Upper lobe of left lung (tissue), 6 donors: ENCODE results near the gene CYBRD1. TPM values are rescaled to one million over a fixed set of nuclear protein-coding genes. Genes with fewer than 3 reads are reported as not detected.
A peak's percentile ranks its signal among the peaks of the same experiment; 100 is the strongest.
"Not testable (repeated sequence)": the region's sequence is repeated elsewhere in the genome, so short reads cannot be mapped to it uniquely, and the experiment has no call there.

Source experiments
- ATAC-seq, 2 donors: fragments of 200-7000 bp; cut with Tn5 transposase; one replicate each; pipeline ENCODE4 v1.9.1; 2022; ENCODE audit warnings: mild to moderate bottlenecking in 2 of 2, moderate library complexity in 2 of 2; ENCODE audit not compliant: low FRiP score in 2 of 2
- DNase-seq, 2 donors: peaks; one replicate each; pipeline ENCODE4 v3.0.0-alpha.2; 2019 to 2020
- H3K27ac ChIP-seq, 4 donors: fragments of 200-600 bp; sonication (generic); one replicate each; pipeline ENCODE4 v1.5.1; 2016 to 2019
- H3K27me3 ChIP-seq, 4 donors: fragments of 200-600 bp; sonication (generic); one replicate each; pipeline ENCODE4 v1.5.1; 2017 to 2019
- H3K36me3 ChIP-seq, 4 donors: fragments of 200-600 bp; sonication (generic); one replicate each; pipeline ENCODE4 v1.5.1; 2016 to 2019
- H3K4me1 ChIP-seq, 4 donors: fragments of 200-600 bp; sonication (generic); one replicate each; pipeline ENCODE4 v1.5.1; 2018 to 2019
- H3K4me3 ChIP-seq, 4 donors: fragments of 200-600 bp; sonication (generic); one replicate each; pipeline ENCODE4 v1.5.1; 2017 to 2019; ENCODE audit warnings: mild to moderate bottlenecking in 2 of 4, moderate library complexity in 1 of 4
- H3K9me3 ChIP-seq, 4 donors: fragments of 200-600 bp; sonication (generic); one replicate each; pipeline ENCODE4 v1.5.1; 2018 to 2019
- EP300 ChIP-seq, 4 donors: sonication (generic); formaldehyde crosslinking; IDR thresholded peaks; one replicate each; pipeline ENCODE4 v1.5.1; 2017; ENCODE audit warnings: antibody characterized with exemption in 4 of 4, control low read depth in 2 of 4
- POLR2A ChIP-seq, 4 donors: fragments of 450-650 bp; IDR thresholded peaks; one replicate each; pipeline ENCODE4 v1.5.1; 2016 to 2017; ENCODE audit warnings: antibody characterized with exemption in 4 of 4, mild to moderate bottlenecking in 2 of 4
- POLR2AphosphoS5 ChIP-seq, 2 donors: sonication (generic); formaldehyde crosslinking; IDR thresholded peaks; one replicate each; pipeline ENCODE4 v1.5.1; 2017; ENCODE audit warnings: antibody characterized with exemption in 2 of 2
- WGBS, 2 donors: methylation state at CpG; one replicate each; pipeline ENCODE4 v1.1.5; 2017 to 2018; 5-methylcytosine and 5-hydroxymethylcytosine counted together
- total RNA-seq, 6 donors: library from RNA; depleted of rRNA in 4 of 6; stranded (reverse); fragments of >200 nt in 4 of 6; gene quantifications; one replicate each; pipeline versions ENCODE4 v1.1.0 to v1.2.1, GENCODE V29; 2016 to 2021
- TF ChIP-seq, protein P1 (sequence below), 6 experiments: fragments of 450-650 bp in 4 of 6; fragments of 200-600 bp in 2 of 6; sonication (generic) in 2 of 6; IDR thresholded peaks; one replicate each; pipeline ENCODE4 v1.5.1; 2016 to 2019; ENCODE audit warnings: antibody characterized with exemption in 6 of 6
- donor health status: DM: no; HTN: no; CAD: no; lungs with moderate emphysema.
- donor health status: DM: no; HTN: yes; CAD: no; lungs with severe emphysema.

CYBRD1 gene
- total RNA-seq, 6 donors from 2014 or later = 71.7 to 383 (median 214) TPM

DNA sequence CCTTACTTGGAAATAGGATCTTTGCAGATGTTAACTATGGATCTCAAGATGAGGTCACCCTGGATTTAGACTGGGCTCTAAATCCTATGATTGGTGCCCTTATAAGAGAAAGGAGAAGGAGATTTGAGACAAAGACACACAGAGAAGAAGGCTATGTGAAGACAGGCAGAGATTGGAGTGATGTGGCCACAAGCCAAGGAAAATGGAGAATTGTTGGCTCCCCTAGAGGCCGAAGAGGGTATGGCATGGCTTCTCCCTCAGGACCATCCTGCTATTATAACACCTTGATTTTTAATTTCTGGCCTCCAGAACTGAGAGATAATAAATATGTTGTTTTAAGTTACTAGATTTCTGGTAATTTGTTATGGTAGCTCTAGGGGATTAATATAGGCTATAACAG, 7.6 kb downstream of the CYBRD1 start:
- TF ChIP-seq, protein P1, sequence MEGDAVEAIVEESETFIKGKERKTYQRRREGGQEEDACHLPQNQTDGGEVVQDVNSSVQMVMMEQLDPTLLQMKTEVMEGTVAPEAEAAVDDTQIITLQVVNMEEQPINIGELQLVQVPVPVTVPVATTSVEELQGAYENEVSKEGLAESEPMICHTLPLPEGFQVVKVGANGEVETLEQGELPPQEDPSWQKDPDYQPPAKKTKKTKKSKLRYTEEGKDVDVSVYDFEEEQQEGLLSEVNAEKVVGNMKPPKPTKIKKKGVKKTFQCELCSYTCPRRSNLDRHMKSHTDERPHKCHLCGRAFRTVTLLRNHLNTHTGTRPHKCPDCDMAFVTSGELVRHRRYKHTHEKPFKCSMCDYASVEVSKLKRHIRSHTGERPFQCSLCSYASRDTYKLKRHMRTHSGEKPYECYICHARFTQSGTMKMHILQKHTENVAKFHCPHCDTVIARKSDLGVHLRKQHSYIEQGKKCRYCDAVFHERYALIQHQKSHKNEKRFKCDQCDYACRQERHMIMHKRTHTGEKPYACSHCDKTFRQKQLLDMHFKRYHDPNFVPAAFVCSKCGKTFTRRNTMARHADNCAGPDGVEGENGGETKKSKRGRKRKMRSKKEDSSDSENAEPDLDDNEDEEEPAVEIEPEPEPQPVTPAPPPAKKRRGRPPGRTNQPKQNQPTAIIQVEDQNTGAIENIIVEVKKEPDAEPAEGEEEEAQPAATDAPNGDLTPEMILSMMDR (IDR thresholded peaks at IDR 0.05) = peak in 4 of 6 experiments; percentile 30 to 60 (median 41)
- TF ChIP-seq EP300 (IDR thresholded peaks at IDR 0.05) = no peak
- Histone ChIP-seq H3K27ac (no peak overlapping the region), H3K9me3 (no peaks in the 10 kb centered on the region), H3K27me3 (no peaks in the 10 kb centered on the region), H3K4me1 (peaks cover 5 to 27% (median 23%) of the 10 kb centered on the region in 4 donors), H3K4me3 (no peak overlapping the region), H3K36me3 (peaks cover 0 to 5% (median 2%) of the 10 kb centered on the region in 4 donors)
- ATAC-seq (no peak), DNase-seq (no peak)
- WGBS, 2 donors = 96% methylated on average over 1 of the region's 1 CpG

DNA sequence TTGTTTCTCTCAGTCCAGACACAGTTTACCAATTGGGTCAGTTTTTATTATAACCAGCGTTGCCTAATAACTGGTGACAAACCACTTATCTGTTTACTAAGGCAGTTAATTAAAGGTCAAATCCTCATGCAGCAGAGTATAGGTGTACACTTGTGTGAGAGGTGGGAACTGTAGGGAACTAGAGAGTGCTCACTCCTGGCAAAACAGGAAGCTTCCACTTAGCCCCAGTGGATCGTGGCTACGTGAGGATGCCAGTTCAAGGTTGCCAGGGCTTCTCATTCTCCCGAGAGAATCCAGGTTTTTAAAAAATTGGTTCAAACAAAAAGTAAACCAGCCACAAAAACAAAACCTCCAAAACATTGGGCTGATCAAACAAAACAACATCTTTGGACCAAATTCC, 8.1 kb downstream of the CYBRD1 start:
- Histone ChIP-seq H3K27me3 (no peaks in the 10 kb centered on the region), H3K4me1 (peaks cover under 1 to 25% (median 18%) of the 10 kb centered on the region in 4 donors), H3K36me3 (peaks cover 0 to 5% (median 2%) of the 10 kb centered on the region in 4 donors), H3K4me3 (no peak overlapping the region), H3K27ac (no peak overlapping the region), H3K9me3 (no peaks in the 10 kb centered on the region)
- DNase-seq (peak in 1 of 2 donors; percentile 37), ATAC-seq (no peak)
- TF ChIP-seq EP300 (IDR thresholded peaks at IDR 0.05) = no peak
- TF ChIP-seq POLR2A (IDR thresholded peaks at IDR 0.05) = no peak
- TF ChIP-seq, protein P1 (IDR thresholded peaks at IDR 0.05) = no peak
- no peak for TF ChIP-seq POLR2AphosphoS5 (IDR thresholded peaks at IDR 0.05)
- 59 to 62% methylated on average over 4 of the region's 4 CpGs for WGBS, 2 donors

DNA sequence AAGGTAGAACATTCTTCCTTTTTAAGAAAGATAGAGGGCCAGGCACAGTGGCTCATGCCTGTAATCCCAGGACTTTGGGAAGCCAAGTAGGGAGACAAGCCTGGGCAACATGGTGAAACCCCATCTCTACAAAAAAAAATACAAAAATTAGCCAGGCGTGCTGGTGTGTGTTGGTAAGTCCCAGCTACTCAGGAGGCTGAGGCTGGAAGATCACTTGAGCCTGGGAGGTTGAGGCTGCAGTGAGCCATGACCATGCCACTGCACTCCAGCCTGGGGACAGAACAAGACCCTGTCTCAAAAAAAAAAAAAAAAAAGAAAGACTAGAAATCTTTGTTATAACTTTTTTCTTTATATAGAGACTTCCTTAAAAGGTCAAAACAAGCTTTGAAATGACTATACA, 8.6 kb downstream of the CYBRD1 start:
- 68 to 76% methylated on average over 1 of the region's 1 CpG for WGBS, 2 donors
- not testable (repeated sequence) for H3K36me3 ChIP-seq, ATAC-seq, H3K9me3 ChIP-seq, H3K27ac ChIP-seq, H3K27me3 ChIP-seq, DNase-seq, H3K4me3 ChIP-seq
- H3K4me1 ChIP-seq = peaks cover 0 to 25% (median 17%) of the 10 kb centered on the region in 4 donors

DNA sequence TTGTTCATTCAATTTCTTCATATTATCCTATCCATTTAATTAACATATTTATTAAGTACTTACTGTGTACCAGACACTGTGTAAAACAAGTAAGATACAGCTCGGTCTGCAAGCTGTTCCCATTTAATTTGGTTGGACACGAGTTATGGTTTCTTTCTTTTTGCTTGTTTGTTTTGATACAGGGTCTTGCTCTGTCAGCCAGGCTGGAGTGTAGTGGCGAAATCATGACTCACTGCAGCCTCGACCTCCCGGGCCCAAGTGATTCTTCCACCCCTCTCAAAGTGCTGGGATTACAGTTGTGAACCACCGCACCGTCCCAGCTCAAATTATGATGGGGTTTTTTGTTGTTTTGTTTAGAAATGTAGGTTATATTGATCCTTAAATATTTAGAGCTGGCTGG, 9.0 kb downstream of the CYBRD1 start:
- Histone ChIP-seq H3K4me1 (peaks cover 0 to 25% (median 16%) of the 10 kb centered on the region in 4 donors), H3K27ac (peak overlapping the region in 2 of 4 donors; percentile 18 to 20), H3K36me3 (peaks cover 0 to 5% (median 2%) of the 10 kb centered on the region in 4 donors), H3K9me3 (no peaks in the 10 kb centered on the region), H3K27me3 (no peaks in the 10 kb centered on the region), H3K4me3 (no peak overlapping the region)
- WGBS, 2 donors = 47 to 63% methylated on average over 7 of the region's 7 CpGs
- DNase-seq (peak in 1 of 2 donors; percentile 55), ATAC-seq (peak in 1 of 2 donors; percentile 48)
- TF ChIP-seq EP300 (IDR thresholded peaks at IDR 0.05) = no peak

DNA sequence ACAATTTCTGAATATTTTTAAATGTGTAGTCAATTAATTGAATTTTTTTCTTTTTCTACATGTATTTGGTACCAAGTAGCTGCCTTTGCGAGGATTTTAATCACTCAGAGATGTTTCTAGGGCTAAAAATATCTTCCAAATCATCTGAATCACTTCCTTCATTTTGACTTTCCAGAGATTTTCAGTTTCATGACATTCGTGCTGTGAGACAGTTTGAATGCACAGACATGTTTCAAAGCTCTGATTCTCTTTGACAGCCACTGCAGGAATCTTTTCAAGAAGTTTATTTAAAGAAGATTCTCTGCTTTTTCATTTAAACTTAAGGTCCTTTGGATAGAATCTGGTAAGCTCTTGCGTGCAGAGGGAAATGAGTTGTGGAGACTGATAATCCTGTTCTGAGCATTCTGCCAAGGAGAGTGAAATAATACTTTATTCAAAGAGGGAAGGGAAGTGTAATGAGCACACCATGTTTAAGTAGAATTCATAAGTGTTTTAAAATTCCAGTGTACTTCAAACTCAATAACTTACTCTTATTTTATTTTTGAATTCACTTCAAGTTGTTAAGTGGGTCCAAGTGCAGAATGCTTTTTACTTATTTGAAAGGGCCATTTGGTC, 9.7 kb downstream of the CYBRD1 start:
- Histone ChIP-seq H3K27me3 (no peaks in the 10 kb centered on the region), H3K4me1 (peaks cover 0 to 25% (median 18%) of the 10 kb centered on the region in 4 donors), H3K9me3 (no peaks in the 10 kb centered on the region), H3K36me3 (peaks cover 0 to 5% (median 2%) of the 10 kb centered on the region in 4 donors), H3K27ac (peak overlapping the region in 2 of 4 donors; percentile 18 to 20), H3K4me3 (no peak overlapping the region)
- ATAC-seq (no peak), DNase-seq (no peak)
- 43 to 49% methylated on average over 3 of the region's 3 CpGs for WGBS, 2 donors
- TF ChIP-seq EP300 (IDR thresholded peaks at IDR 0.05) = no peak
- TF ChIP-seq, protein P1 (IDR thresholded peaks at IDR 0.05) = no peak

DNA sequence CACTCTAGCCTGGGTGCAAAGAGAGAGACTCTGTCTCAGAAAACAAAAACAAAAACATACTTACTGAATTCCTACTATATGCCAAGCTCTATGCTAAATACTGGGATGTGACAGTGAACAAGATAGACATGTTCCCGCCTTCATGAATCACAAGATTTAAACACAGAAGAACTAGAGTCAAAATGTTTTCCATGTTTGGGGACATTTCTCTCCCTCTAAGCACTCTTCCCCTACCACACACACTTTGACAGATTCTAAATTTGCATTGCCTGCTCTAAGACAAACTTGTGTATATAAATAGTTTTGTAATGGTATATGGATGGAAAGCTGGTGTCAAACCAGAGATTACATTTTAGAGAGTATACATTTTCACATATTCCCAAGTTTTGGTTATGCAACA, 11.1 kb downstream of the CYBRD1 start:
- ATAC-seq (no peak), DNase-seq (no peak)
- no peak for TF ChIP-seq POLR2AphosphoS5 (IDR thresholded peaks at IDR 0.05)
- TF ChIP-seq, protein P1 (IDR thresholded peaks at IDR 0.05) = no peak
- no peak for TF ChIP-seq EP300 (IDR thresholded peaks at IDR 0.05)
- TF ChIP-seq POLR2A (IDR thresholded peaks at IDR 0.05) = no peak
- H3K27ac ChIP-seq = no peak overlapping the region
- H3K4me1 ChIP-seq = peaks cover 0 to 25% (median 16%) of the 10 kb centered on the region in 4 donors
- peaks cover 0 to 5% (median 2%) of the 10 kb centered on the region in 4 donors for H3K36me3 ChIP-seq
- WGBS, 2 donors = 100% methylated on average over 1 of the region's 1 CpG
- H3K4me3 ChIP-seq = no peak overlapping the region
- H3K9me3 ChIP-seq = no peaks in the 10 kb centered on the region
- H3K27me3 ChIP-seq = no peaks in the 10 kb centered on the region

DNA sequence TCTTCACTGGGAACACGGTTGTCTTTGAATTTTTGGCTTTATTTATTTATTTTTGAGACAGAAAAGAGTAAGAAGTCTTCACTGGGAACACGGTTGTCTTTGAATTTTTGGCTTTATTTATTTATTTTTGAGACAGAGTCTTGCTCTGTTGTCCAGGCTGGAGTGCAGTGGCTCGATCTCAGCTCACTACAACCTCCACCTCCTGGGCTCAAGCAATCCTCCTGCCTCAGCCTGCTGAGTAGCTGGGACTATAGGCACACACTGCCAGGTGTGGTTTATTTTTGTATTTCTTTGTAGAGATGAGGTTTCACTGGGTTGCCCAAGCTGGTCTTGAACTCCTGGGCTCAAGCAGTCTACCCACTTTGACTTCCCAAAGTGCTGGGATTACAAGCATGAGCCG, 13.3 kb downstream of the CYBRD1 start:
- ATAC-seq, DNase-seq, H3K36me3 ChIP-seq, H3K9me3 ChIP-seq, H3K27me3 ChIP-seq, H3K4me3 ChIP-seq, H3K27ac ChIP-seq: not testable (repeated sequence)
- peaks cover 0 to 19% (median 14%) of the 10 kb centered on the region in 4 donors for H3K4me1 ChIP-seq
- WGBS, 2 donors = 86 to 91% methylated on average over 4 of the region's 4 CpGs
